ENCODE measurements around the gene PPP6R3.

PPP6R3 gene

DNA sequence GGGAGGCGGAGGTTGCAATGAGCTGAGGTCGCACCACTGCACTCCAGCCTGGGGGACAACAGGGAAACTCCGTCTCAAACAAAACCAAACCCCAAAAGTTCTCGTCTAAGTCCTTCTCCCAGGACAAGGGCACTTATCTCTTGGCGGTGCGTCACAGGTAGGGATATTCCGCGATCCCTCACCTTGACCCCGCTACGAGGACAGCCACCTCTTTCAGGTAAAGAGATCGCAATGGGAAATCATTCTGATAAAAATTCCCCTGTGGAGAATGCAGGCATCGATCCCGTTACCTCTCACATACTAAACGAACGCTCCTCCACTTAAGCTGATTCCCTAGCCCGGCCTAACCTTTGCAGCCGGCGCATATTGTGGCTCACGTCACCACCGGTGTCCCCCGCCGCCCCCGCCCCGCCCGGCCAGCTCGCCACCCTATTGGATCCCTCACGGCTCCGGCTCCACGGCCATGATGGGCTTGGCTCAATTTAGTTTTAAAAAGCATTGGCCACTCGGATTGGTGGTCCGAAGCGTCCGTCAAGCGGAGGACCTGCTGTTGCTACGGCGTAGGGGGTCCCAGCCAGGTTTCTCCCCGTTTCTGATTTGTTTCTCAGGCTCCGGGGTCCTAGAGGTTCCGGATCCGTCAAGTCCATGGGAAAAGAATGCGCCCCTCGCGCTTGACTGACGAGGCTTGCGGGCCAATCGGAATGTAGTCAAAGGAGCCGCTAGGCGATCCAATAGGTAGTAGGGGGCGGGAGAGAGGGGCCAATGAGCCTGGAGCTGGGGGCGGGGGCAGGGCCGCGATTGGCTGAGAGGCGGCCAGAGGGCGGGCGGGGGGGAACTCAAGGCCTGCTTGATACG is 439 bp upstream of the PPP6R3 start:
- TF ChIP-seq, protein P1, sequence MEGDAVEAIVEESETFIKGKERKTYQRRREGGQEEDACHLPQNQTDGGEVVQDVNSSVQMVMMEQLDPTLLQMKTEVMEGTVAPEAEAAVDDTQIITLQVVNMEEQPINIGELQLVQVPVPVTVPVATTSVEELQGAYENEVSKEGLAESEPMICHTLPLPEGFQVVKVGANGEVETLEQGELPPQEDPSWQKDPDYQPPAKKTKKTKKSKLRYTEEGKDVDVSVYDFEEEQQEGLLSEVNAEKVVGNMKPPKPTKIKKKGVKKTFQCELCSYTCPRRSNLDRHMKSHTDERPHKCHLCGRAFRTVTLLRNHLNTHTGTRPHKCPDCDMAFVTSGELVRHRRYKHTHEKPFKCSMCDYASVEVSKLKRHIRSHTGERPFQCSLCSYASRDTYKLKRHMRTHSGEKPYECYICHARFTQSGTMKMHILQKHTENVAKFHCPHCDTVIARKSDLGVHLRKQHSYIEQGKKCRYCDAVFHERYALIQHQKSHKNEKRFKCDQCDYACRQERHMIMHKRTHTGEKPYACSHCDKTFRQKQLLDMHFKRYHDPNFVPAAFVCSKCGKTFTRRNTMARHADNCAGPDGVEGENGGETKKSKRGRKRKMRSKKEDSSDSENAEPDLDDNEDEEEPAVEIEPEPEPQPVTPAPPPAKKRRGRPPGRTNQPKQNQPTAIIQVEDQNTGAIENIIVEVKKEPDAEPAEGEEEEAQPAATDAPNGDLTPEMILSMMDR (conservative IDR thresholded peaks at IDR 0.05; ENCODE audit: low read length) = no peak
- DNase-seq (ENCODE audit: low read depth) = peak; percentile 98
- H3K4me3 ChIP-seq (ENCODE audit: low read length) = peak overlapping the region; percentile 88

DNA sequence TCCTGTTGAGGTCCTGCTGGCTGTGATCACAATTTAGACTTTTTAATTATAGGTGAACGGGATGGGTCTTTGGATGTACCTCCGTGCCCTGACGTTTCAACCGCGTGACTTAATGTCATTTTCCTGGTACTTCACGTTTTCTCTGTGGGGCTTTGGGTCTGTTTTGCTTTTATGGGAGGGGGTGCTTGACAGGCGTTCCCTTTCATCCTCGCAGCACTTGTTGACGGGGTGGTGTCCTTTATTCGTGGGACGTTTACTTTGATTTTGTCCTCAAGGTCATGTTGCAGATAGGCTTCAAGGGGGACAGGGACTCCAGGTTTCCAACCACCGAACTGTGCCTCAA is 994 bp downstream of the PPP6R3 start:
- TF ChIP-seq, protein P1 (conservative IDR thresholded peaks at IDR 0.05; ENCODE audit: low read length) = no peak
- no peak for DNase-seq (ENCODE audit: low read depth)
- peak overlapping the region; percentile 88 for H3K4me3 ChIP-seq (ENCODE audit: low read length)

DNA sequence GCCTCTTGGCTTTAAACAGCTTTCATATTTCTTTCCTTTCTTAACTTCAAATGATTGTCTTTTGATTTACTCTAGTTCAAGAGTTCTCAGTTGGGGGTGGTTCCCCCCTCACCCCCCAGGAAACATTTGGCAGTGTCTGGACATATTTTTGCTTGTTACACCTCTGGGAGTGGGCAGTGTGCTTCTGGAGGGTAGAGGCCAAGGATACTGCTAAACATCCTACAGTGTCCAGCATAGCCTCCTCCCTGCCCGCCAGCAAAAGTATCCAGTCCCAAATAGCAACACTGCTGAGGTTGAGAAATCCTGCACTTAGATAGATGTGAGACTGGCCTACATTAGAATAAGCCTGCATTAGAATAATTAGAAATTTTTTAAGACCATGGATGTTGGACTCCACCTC is 3.2 kb downstream of the PPP6R3 start:
- H3K4me3 ChIP-seq (ENCODE audit: low read length) = no peak overlapping the region
- TF ChIP-seq, protein P1 (conservative IDR thresholded peaks at IDR 0.05; ENCODE audit: low read length) = no peak
- no peak for DNase-seq (ENCODE audit: low read depth)

DNA sequence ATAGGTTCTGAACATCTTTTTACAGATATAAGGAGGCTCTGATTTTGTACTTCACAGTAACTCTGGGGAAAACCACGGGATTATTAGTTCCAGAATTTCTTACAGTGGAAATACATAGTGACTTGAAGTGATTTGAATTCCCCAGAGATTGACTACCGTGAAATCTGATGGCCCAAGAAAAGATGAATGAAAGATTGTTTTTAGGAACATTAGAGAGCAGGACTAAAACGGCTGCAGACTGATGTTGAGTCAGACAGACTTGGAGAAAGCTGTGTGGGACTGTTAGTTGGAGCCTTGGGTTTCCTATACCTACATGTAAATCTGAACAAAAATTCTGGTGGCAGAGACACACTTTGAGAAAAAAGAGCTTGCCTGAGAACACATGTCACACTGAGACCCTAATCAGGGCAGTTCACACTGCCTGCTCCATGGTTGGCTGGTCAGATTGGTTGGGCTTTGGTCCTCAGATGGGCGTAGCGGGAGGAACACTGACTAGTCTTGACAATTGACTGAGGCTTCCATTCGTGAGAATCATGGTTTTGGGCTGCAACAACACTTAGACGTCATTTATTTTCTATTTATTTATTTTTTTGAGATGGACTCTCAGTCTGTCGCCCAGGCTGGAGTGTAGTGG is 6.8 kb downstream of the PPP6R3 start:
- DNase-seq (ENCODE audit: low read depth) = no peak
- TF ChIP-seq, protein P1 (conservative IDR thresholded peaks at IDR 0.05; ENCODE audit: low read length) = no peak
- H3K4me3 ChIP-seq (ENCODE audit: low read length) = no peak overlapping the region

DNA sequence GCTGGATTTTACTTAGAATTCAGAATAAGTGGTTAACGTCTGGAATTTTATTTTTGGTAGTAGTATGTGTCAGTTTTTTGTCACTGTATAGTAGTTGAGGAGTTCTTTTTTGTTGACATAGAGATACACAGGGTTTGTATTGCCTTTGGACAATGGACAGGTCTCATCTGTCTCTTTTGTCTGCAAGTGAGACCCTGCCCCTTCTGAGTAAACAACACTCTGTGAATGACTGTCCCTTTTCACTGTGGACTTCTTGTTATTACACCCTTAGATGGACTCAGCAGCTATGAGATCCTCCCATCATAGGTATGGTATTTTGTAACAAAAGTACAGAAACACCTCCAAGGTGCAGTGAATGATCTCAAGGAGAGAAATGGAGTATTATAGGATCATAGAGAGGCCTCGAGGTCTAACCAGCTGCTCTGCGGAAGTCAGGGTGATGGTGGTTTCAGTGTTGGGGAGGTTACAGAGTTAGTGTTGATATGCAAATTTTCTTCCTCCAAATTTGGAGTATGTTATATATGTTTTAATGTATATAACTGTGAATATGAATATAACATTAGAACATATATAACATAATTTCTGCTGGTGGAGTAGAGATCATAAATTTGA is 7.8 kb downstream of the PPP6R3 start:
- TF ChIP-seq, protein P1 (conservative IDR thresholded peaks at IDR 0.05; ENCODE audit: low read length) = no peak
- H3K4me3 ChIP-seq (ENCODE audit: low read length) = no peak overlapping the region
- DNase-seq (ENCODE audit: low read depth) = no peak

DNA sequence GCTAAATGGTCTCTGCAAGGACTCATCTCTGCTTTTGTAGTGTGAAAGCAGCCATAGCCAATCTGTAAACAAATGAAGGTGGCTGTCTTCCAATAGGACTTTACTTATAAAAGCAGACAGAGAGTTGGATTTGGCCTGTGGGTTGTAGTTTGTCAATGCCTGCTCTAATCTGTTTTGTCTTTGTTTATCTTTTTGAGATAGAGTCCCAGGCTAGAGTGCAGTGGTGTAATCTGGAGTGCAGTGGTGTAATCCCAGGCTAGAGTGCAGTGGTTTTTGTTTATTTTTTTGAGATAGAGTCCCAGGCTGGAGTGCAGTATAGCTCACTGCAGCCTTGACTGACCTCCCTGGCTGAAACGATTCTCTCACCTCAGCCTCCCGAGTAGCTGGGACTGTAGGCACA is 8.6 kb downstream of the PPP6R3 start:
- TF ChIP-seq, protein P1 (conservative IDR thresholded peaks at IDR 0.05; ENCODE audit: low read length) = no peak
- no peak overlapping the region for H3K4me3 ChIP-seq (ENCODE audit: low read length)
- no peak for DNase-seq (ENCODE audit: low read depth)

Measured in AG10803 (cell line).